HG03571 (cell line): ENCODE data around the gene SLIT3.
"Not testable (repeated sequence)": the region's sequence is repeated elsewhere in the genome, so short reads cannot be mapped to it uniquely, and the experiment has no call there.

Source experiments
- ATAC-seq: cut with Tn5 transposase; IDR thresholded peaks from one replicate; pipeline ENCODE4 v1.9.1; 2021; ENCODE audit not compliant: unreplicated experiment

The SLIT3 gene

DNA sequence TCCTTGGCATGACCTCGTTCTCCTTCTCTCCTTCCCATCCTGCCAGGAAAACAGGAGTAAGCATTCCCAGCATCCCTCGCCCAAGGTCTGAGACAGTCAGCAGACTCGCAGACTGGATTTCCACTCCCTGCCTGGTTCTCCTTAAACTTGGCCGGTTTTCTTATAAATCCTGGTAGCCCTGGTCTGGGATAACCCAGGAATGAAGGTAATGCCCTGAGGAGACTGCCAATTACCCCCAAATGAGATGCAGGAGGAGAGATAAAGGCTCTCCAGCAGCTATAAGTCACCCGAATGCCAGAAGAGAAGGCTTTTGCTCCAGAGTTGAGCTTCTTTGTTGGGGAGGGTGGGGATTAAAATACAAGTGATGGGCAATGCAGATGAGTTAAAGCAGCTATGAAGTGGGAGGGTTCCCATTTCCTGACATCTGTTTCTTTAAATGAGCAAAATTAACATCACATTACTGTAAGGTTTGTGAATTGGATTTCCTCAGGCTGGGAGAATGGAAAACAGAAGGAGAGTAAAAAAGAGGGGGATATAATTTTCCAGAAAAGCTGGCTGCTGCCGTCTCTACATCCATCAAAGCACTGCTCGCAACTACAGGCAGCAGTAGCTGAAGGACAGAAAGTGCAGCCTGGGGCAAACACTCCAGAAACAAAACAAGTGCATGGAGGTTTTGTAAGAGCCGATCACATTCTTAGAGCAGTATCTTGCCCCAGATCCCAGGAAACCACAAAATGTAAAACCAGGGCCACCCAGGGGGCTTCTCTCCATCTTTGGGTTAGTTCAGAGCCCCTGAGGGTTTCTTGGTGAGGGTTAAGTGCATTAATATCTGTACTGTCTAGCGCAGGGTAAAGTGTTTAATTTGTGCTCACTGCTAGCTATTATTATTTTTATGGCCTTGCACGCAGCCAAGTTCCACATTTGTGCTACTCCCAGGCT is 544.2 kb downstream of the SLIT3 start:
- no peak for ATAC-seq

- ATAC-seq, result no peak
Observed at GRCh38 chr5:168755548-168756093, 545.3 kb downstream of the SLIT3 start.

- no peak for ATAC-seq
Observed at GRCh38 chr5:168753691-168754254, 547.2 kb downstream of the SLIT3 start.

DNA sequence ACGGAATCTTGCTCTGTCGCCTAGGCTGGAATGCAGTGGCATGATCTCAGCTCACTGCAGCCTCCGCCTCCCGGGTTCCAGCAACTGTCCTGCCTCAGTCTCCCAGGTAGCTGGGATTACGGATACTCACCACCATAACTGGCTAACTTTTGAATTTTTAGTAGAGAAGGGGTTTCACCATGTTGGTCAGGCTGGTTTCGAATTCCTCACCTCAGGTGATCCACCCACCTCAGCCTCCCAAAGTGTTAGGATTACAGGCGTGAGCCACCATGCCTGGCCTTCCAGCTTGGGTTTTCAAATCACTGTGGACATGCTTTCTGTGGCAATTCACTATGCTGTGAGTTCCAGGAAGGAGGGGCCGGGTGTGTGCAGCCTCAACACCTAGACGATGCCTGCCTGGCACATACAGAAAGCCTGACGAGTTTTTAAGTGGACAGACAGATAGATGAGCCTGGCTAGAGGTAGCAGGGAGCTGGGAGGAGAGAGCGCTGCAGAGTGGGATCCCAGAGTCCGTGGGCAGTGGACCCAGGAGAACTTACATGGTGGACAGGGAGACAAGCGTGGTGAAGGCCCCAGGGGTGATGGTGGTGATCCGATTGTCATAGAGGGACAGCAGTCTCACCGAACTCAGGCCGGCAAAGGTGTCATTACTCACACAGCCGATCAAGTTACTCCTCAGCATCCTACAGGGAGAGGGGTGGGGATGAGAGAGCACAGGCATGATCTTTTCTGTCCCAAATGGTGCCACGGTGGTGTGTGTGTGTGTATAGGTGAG is 548.3 kb downstream of the SLIT3 start:
- no peak for ATAC-seq

- no peak for ATAC-seq
Observed at GRCh38 chr5:168752012-168752411, 548.9 kb downstream of the SLIT3 start.

DNA sequence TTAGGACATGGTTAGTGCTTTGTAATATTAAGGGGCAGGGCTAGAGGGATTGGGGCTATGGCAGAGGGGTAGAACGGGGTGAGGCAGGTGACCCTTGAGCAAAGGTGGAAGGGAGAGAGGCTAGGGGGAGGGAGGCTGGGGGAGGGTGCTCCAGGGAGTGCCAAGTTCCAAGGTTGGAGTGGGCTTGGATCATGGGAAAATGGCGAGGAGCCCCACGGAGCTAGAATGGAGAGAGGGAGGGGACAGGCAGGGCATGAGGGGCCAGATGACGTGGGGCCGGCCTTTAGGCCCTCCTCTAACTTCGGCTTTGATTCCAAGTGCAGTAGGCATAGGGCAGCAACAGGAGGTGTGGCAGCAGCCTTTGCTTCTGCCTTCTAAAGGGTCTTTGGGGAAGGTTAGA is 550.0 kb downstream of the SLIT3 start:
- ATAC-seq, result no peak

GRCh38 chr5:168749391-168750100 is 551.4 kb downstream of the SLIT3 start:
- ATAC-seq, result no peak

DNA sequence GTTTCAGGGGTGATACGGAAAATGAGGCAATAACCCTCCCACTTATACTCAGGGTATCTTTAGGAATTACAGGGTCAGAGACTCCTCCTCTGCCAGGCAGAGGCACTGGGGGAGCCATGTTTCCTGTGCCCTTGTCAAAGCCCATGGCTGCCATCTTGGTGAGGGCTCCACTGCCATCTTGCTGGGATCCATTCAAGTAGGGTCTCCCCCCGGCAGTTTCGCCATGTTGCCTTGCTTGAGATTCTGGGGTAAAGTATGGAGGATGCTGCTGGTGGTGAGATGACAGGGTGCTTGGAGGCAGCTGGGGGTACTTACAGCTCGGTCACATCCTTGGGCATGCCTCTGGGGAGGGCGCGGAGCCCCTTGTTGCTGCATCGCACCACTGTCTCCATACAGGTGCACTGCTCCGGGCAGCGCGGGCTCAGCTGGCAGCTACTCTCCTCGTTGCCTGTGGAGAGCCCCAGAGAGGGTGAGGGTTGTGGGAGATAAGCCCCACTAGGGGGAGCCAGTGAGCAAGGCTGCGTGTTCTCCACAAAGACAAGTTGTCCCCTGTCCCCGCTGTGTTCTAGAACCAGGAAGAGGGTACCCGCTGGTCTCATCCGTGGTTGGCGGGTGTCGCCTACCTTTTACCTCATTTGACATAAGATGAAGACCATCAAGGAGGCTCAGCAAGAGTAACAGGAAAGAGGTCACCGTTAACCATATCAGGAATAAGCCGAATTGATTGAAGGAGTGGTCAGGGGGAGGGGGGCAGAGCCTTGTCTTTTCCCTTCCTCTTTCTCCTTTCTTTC is 552.8 kb downstream of the SLIT3 start:
- ATAC-seq, result peak; percentile 55

DNA sequence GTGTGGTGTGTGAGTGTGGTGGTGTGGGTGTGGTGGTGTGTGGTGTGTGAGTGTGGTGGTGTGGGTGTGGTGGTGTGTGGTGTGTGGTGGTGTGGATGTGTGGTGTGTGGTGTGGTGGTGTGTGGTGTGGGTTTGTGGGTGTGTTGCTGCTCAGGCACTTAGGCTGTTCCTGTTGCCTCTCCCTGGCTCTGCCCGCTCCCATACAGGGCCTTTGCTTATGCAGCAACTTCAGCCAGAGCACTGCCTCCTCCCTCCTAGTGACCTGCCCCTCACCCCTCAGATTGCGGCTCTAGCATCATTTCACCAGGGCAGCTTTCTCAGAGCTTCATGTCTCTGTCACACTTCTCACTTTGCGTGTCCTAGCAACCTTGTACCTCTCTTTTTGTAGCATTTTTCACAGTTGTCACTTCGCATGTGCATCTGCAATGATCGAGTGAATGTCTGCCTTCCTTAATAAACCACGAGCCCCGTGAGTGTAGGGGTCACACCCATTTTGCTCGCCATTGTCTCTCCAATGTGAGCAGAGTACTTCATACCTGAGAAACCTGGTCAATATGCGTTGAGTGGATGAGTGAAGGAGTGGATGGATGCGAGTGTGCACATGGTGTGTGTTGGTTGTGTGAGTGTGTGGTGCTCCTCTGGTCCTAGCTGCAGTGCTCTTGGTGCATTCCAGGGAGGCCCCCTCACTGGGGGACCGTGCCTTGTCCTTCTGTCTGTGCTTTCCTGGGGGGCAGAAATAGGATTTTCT is 553.9 kb downstream of the SLIT3 start:
- ATAC-seq, result no peak

GRCh38 chr5:168746126-168746892 is 554.6 kb downstream of the SLIT3 start:
- not testable (repeated sequence) for ATAC-seq

DNA sequence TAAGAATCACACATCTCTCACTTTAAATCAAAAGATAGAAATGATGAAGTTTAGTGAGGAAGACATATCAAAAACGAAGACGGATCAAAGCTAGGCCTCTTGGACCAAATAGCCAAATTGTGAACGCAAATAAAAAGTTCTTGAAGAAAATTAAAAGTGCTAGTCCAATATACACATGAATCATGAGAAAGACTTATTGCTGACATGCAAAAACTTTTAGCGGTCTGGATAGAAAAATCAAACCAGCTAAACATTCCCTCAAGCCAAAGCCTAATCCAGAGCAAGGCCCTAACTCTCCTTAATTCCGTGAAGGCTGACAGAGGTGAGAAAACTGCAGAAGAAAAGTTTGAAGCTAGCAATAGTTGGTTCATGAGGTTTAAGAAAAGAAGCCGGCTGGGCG is 557.3 kb downstream of the SLIT3 start:
- ATAC-seq, result no peak

- not testable (repeated sequence) for ATAC-seq
Observed at GRCh38 chr5:168742311-168742710, 558.6 kb downstream of the SLIT3 start.

DNA sequence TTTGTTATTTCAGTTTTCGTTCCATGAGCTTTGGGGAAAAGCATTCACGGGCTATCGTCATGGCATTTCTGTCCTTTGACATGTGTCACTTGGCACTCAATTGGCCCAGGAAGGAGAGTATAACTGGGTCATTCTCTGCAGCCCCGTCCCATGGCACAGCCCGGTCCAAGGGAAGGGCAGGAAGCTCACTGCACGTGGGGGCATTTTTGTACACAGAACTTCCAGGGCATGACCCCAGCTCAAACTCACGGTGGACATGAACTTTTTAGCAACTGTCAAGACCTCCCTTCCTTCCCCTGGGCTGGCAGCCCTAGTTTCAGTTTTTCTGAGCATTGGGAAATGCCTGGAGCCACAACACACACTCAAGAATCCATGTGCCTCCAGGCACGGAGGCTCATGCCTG is 560.1 kb downstream of the SLIT3 start:
- no peak for ATAC-seq

- no peak for ATAC-seq
Observed at GRCh38 chr5:168740092-168740800, 560.7 kb downstream of the SLIT3 start.

DNA sequence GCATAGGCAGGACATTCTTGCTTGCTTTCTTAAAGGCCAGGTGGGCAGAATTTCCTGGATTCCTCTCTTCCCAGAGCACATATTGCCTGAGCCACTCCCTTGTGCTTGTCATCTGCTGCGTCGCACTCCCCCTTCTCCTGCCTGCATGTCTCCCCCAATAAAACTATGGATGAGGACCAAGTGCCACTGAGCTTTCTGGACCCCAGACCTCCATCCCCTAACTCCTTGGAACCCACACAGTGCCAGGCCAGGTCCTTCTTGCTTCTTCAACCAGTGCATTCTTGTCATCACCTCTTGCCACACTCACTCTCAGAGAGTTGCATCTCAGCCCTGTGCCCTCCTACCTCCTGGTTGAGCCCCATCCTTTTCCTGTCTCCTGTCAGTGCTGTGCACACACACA is 563.9 kb downstream of the SLIT3 start:
- ATAC-seq, result no peak

GRCh38 chr5:168736281-168736831 is 564.6 kb downstream of the SLIT3 start:
- ATAC-seq, result no peak

GRCh38 chr5:168734620-168735300 is 566.2 kb downstream of the SLIT3 start:
- ATAC-seq, result no peak
